Chondrocyte (in vitro differentiated cells): Measurements from ENCODE around the gene PRPF31. TPM values are rescaled to one million over a fixed set of nuclear protein-coding genes. Genes with fewer than 3 reads are reported as not detected.
A peak's percentile ranks its signal among the peaks of the same experiment; 100 is the strongest.
"Not testable (repeated sequence)": the region's sequence is repeated elsewhere in the genome, so short reads cannot be mapped to it uniquely, and the experiment has no call there.

Source experiments
- DNase-seq: peaks from one replicate; pipeline ENCODE4 v3.0.0; 2021; ENCODE audit warnings: mixed read lengths, low spot score
- H3K27ac Mint-ChIP-seq: one replicate; pipeline ENCODE4 v1.8.0; 2021; ENCODE audit warnings: mild to moderate bottlenecking, moderate library complexity, mixed read lengths; ENCODE audit not compliant: unreplicated experiment
- H3K27me3 Mint-ChIP-seq: 2 replicates; pipeline ENCODE4 v1.8.0; 2021; ENCODE audit warnings: low read depth, mixed read lengths
- H3K36me3 Mint-ChIP-seq: 2 replicates; pipeline ENCODE4 v1.8.0; 2021; ENCODE audit warnings: low read depth, mixed read lengths
- H3K4me1 Mint-ChIP-seq: 2 replicates; pipeline ENCODE4 v1.8.0; 2021; ENCODE audit warnings: low read depth, mild to moderate bottlenecking, mixed read lengths
- H3K4me3 Mint-ChIP-seq: one replicate; pipeline ENCODE4 v1.8.0; 2021; ENCODE audit warnings: mild to moderate bottlenecking, moderate library complexity, mixed read lengths; ENCODE audit not compliant: unreplicated experiment
- H3K9me3 Mint-ChIP-seq: 2 replicates; pipeline ENCODE4 v1.8.0; 2021; ENCODE audit warnings: low read depth, mixed read lengths
- CTCF ChIP-seq: fragments of 200-600 bp; sonication (generic); IDR thresholded peaks from 2 replicates; pipeline ENCODE4 v1.5.0; 2021; ENCODE audit warnings: antibody characterized with exemption, mild to moderate bottlenecking, moderate library complexity
- total RNA-seq: library from RNA; stranded (reverse); gene quantifications from 3 replicates; pipeline ENCODE4 v1.2.1, GENCODE V29; 2021

PRPF31 gene
- total RNA-seq, 1 donor from 2014 or later = 45.8 TPM

DNA sequence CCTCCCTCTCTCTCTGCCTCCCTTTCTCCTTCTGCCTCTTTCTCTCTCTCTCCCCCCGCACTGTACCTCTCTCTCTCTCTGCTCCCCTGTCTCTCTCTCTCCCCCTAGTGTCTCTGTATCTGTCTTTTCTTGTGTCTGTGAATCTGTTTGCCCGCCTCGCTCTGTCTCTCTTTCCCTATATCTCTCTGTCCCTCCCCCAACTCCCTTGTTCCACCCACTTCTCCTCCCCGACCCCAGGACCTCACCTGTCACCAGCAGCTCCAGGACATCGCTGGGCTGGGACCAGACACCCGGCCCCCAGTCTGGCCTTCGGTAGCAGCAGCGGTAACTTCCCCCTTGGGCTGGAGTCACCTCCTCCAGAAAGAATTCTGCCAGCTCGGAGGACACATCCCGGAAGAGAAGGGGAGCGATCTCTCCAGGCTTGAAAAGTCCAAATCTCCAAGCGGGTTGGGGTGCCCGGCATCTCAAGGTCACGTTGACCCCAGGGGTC lies 18.9 kb upstream of the PRPF31 start:
- peak overlapping the region; percentile 1 for H3K27ac Mint-ChIP-seq
- peak overlapping the region; percentile 58 for H3K4me3 Mint-ChIP-seq
- H3K4me1 Mint-ChIP-seq = peaks cover 9% of the 10 kb centered on the region
- peak; percentile 37 for DNase-seq
- no peaks in the 10 kb centered on the region for H3K9me3 Mint-ChIP-seq
- peaks cover 5% of the 10 kb centered on the region for H3K27me3 Mint-ChIP-seq
- no peaks in the 10 kb centered on the region for H3K36me3 Mint-ChIP-seq
- peak; percentile 32 for TF ChIP-seq CTCF

DNA sequence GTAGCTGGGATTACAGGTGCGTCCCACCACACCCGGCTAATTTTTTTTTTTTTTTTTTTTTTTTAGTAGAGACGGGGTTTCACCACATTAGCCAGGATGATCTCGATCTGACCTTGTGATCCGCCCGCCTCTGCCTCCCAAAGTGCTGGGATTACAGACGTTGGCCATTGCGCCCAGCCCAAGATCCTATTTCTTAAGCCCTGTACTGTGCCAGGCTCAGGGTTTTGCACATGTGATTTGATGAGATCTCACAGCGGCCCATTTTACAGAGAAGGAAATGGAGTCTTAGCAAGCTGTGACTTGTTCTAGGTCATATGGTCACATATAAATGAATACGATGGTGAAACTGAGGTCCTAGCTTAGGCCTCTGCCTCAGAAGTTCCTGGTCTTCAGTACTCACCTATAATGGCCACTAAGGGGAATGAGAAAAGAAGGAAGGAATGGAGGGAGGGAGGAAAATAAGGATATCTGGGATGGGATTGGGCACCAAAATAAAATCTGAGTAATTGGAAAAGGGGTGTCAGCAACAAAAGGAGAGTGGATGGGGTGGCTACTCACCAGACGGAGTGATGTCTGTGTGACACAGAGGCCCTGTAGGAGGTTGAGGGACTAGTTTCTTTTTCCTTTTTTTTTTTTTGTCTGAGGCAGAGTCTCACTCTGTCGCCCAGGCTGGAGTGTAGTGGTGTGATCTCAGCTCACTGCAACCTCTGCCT lies 16.2 kb upstream of the PRPF31 start:
- no peak overlapping the region for H3K27ac Mint-ChIP-seq
- TF ChIP-seq CTCF = no peak
- no peaks in the 10 kb centered on the region for H3K9me3 Mint-ChIP-seq
- no peaks in the 10 kb centered on the region for H3K36me3 Mint-ChIP-seq
- no peak overlapping the region for H3K4me3 Mint-ChIP-seq
- H3K4me1 Mint-ChIP-seq = peaks cover 20% of the 10 kb centered on the region
- peak; percentile 26 for DNase-seq
- H3K27me3 Mint-ChIP-seq = peaks cover 2% of the 10 kb centered on the region

GRCh38 chr19:54099903-54100255 lies 15.7 kb upstream of the PRPF31 start:
- not testable (repeated sequence) for H3K36me3 Mint-ChIP-seq, H3K9me3 Mint-ChIP-seq, H3K27me3 Mint-ChIP-seq, H3K27ac Mint-ChIP-seq, H3K4me3 Mint-ChIP-seq
- DNase-seq = peak; percentile 2
- peaks cover 20% of the 10 kb centered on the region for H3K4me1 Mint-ChIP-seq

DNA sequence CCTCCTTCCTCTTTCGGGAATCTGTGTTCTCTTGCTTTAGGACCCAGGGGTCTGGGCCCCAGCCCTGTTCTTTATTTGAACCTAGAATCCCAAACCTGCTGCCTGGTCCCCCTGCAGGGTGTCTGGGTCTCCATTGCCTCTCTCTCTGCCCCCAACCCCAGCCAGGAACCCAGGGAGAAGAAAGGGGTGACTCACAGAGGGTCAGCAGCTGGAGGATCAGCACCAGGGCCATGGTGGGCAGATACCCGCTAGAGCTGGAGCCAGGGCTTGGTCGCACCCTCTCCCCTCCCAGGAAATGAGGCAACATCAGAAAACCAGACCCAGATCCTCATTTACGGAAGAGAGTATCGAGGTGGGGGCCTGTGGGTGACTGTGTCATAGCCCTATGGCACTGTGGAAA lies 15.0 kb upstream of the PRPF31 start, which contains the start of gene OSCAR:
Gene OSCAR (minus strand): TSS at position 243 of the 400 bp plus-strand sequence. CDS start 11 bp downstream, at position 232.
- H3K4me3 Mint-ChIP-seq = peak within 1 kb of the TSS; percentile 9

GRCh38 chr19:54102421-54103169 lies 13.0 kb upstream of the PRPF31 start, which contains the start of gene NDUFA3:
TSS of gene NDUFA3 (plus strand) at chr19:54102855. CDS start at chr19:54102879, 24 bp downstream.
- peaks cover 9% of the 10 kb centered on the region for H3K36me3 Mint-ChIP-seq
- no peaks in the 10 kb centered on the region for H3K9me3 Mint-ChIP-seq
- H3K4me3 Mint-ChIP-seq = peak within 1 kb of the TSS; percentile 97
- H3K4me1 Mint-ChIP-seq = peaks cover 11% of the 10 kb centered on the region
- no peak for TF ChIP-seq CTCF
- H3K27me3 Mint-ChIP-seq = no peaks in the 10 kb centered on the region
- H3K27ac Mint-ChIP-seq = peak within 1 kb of the TSS; percentile 89
- DNase-seq = peak; percentile 99

More for the DNA sequence above, 15.0 kb upstream of the PRPF31 start, which contains the start of gene OSCAR:
- no peak for TF ChIP-seq CTCF
- peaks cover 2% of the 10 kb centered on the region for H3K27me3 Mint-ChIP-seq
- DNase-seq = peak; percentile 37
- H3K36me3 Mint-ChIP-seq = no peaks in the 10 kb centered on the region
- H3K4me1 Mint-ChIP-seq = peaks cover 20% of the 10 kb centered on the region
- H3K27ac Mint-ChIP-seq = no peak within 1 kb of the TSS
- no peaks in the 10 kb centered on the region for H3K9me3 Mint-ChIP-seq
